D721Med (cell line): Measurements from ENCODE around the gene VSIG1.
A peak's percentile ranks its signal among the peaks of the same experiment; 100 is the strongest.

Experiments
- DNase-seq: peaks from one replicate; pipeline ENCODE4 v3.0.0; 2011; ENCODE audit warnings: low spot score; ENCODE audit not compliant: insufficient read length
- FAIRE-seq: peaks from 2 replicates; lab custom pipeline; 2011; peaks lifted over from hg19 to GRCh38; lab: Jason Lieb, UNC
- TF ChIP-seq, protein P1 (sequence below): IDR thresholded peaks from 2 replicates; pipeline ENCODE4 v1.5.1; 2012; ENCODE audit warnings: mild to moderate bottlenecking, control low read depth; ENCODE audit not compliant: insufficient read depth; ENCODE audit errors: missing control alignments

VSIG1 gene

DNA sequence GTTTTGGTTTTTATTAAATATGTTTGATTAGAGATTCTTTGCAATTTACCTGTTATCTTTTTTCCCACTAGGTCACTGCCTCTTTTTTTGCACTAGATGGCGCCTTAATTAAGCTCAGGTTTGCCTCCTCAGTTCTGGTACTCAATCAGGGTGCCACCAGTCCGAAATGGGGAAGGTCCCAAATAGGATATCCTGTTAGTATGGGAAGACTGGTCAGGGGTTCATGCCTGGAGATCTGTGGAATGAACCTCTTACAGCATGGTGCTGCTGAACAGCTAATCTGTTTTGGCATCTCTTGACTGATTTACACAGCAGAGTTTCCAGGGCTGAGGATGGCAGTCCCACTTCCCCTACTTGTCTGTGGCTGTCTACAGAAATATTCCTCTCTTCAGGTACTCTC is 24.2 kb upstream of the VSIG1 start:
- FAIRE-seq (no peak), DNase-seq (no peak)
- TF ChIP-seq, protein P1, sequence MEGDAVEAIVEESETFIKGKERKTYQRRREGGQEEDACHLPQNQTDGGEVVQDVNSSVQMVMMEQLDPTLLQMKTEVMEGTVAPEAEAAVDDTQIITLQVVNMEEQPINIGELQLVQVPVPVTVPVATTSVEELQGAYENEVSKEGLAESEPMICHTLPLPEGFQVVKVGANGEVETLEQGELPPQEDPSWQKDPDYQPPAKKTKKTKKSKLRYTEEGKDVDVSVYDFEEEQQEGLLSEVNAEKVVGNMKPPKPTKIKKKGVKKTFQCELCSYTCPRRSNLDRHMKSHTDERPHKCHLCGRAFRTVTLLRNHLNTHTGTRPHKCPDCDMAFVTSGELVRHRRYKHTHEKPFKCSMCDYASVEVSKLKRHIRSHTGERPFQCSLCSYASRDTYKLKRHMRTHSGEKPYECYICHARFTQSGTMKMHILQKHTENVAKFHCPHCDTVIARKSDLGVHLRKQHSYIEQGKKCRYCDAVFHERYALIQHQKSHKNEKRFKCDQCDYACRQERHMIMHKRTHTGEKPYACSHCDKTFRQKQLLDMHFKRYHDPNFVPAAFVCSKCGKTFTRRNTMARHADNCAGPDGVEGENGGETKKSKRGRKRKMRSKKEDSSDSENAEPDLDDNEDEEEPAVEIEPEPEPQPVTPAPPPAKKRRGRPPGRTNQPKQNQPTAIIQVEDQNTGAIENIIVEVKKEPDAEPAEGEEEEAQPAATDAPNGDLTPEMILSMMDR, result peak; percentile 43

DNA sequence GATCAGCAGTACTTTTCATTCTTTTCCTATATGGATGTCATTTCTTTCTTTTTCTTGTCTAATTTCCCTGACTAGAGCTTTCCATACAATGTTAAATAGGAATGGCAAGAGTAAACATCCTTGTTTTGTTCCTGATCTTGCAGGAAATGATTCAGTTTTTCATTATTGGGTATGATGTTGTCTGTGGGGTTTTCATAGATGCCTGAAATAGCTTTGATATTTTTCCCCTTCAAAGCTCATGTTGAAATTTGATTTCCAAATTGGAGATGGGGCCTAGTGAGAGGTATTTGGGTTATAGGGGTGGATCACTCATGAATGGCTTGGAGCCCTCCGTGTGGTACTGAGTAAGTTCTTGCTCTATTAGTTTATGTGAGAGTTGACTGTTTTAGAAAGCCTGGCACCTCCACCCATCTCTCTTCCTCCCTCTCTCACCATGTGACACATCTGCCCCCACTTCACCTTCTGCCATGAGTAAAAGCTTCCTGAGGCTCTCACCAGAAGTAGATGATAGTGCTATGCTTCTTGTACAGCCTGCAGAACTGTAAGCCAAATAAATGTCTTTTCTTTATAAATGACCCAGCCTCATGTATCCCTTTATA is 22.3 kb upstream of the VSIG1 start:
- no peak for FAIRE-seq
- no peak for DNase-seq
- TF ChIP-seq, protein P1, result no peak

DNA sequence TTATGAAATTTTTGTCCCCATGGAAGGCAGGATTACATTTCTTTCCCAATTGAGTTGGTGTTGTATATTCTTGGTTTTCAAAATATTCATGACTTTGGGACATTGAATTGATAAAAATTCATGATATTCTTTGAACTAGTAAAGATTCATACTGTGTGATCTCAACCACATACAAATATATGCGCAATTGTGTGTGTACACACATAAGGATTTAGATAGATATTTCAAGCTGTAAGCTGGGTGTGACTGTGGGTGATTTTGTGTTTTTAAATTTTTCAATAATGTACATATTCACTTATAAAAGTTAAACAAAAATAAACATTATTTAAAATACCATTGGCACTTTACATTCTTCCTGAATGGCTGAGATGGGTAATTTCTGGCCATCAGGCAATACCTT is 19.5 kb upstream of the VSIG1 start:
- FAIRE-seq (no peak), DNase-seq (no peak)
- TF ChIP-seq, protein P1, result no peak

DNA sequence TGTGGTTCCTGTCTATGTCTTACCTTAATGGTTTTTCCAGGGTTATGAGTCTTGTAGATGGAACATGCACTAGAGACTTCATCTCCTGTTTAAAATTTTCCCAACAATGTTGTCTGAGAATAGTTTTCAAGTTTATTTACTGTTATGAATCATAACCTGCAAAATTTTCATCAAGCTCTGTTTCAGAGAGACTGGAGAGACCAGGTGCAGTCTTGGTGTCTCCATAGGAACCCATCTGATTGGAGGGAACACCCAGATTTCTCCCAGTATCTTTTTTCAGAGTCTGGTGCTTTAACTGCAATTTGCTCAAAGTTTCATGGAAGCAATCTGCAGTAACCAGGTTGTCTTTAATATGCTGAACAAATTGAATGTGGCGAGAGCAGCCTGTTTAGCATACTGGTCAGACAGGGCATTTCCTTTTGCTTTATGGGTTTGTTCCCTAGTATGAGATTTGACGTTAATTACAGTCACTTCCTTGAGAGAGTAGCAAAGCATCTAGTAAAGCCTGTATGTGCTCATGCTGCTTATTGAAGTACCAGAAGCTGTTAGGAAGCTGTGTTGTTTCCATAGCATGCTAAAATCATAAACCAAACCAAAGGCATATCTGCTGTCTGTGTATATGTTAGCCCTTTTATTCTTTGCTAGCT is 18.8 kb upstream of the VSIG1 start:
- TF ChIP-seq, protein P1, result no peak

DNA sequence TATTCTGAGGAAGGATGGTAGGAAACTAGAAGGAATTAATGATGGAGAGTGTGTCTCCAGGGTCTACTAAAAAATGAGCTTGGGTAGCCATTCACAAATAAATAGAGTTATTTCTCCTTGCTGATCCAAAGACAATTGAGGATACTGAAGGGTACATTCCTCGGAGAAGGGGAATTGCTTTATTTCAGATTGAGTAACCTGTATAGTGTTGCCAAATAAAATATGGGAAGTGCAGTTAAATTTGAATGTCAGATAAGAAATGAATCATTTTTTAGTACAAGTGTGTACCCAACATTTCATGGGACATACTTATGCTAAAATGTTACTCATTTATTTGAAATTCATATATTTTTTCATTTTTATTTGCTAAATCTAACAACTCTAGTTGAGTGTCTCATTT is 16.0 kb upstream of the VSIG1 start:
- TF ChIP-seq, protein P1, result no peak
- FAIRE-seq, result no peak
- no peak for DNase-seq

More for the DNA sequence above, 18.8 kb upstream of the VSIG1 start:
- DNase-seq, result no peak
- no peak for FAIRE-seq

DNA sequence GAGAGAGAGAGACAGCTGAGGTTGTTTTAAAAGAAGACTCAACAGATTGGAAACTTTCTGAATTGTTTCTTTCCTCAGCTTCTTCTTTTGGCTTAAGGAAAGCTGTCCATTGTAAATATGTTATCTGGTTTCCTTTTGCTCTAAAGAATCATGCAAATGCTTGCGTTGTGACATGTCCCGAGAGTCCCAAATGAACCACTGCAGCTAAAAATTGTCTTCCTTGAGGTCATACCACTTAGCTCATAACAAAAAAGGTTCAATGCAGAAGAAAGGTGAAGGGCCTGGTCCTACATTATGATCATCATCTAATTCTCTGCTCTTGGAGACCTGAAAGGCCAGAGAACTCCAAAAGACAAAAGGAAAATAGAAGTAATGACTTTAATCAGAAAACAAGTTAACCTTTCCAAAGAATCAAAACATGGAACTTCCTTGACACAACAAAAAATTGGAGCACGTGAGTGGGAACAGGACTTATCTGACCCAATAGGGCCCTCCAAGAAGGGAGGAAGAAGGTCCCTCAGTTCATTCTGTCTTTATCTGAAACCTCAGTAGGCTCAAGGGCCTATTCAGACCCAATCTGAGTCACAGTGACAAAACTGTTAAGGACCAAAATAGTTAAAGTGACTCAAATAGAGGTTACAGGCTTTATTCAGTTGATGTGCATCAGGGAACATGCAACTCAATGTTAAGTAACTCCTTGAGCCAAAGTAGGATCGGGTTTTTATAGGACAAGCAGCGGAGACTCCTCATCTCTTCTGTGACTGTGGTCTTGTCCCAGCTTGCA is 14.7 kb upstream of the VSIG1 start:
- TF ChIP-seq, protein P1, result no peak
- DNase-seq, result no peak
- FAIRE-seq, result no peak
